Natural killer cell treated with Interleukin-12 subunit alpha and Interleukin-12 subunit beta and Interleukin-15 and Interleukin-18, amount 100 ng/mL, for 72 hours (primary cell): ENCODE results near the gene HES3. TPM values are rescaled to one million over a fixed set of nuclear protein-coding genes. Genes with fewer than 3 reads are reported as not detected.

ENCODE experiments used
- ATAC-seq, 2 donors: fragments of 150-1000 bp; cut with Tn5 transposase in 1 of 2; sonication (Bioruptor Pico), chemical (Tn5 transposase) in 1 of 2; 2 replicates each; pipeline ENCODE4 v1.10.0; 2021
- DNase-seq: peaks from one replicate; pipeline ENCODE4 v3.0.0; 2022; ENCODE audit warnings: low spot score
- H3K27ac Mint-ChIP-seq, 2 donors: 1 replicate in 1 of 2; 2 replicates in 1 of 2; pipeline ENCODE4 v1.8.0; 2022; ENCODE audit warnings: mixed read lengths in 2 of 2, mild to moderate bottlenecking in 1 of 2, moderate library complexity in 1 of 2
- H3K27me3 Mint-ChIP-seq, 2 donors: 1 replicate in 1 of 2; 2 replicates in 1 of 2; pipeline ENCODE4 v1.8.0; 2022; ENCODE audit warnings: mixed read lengths in 2 of 2
- H3K36me3 Mint-ChIP-seq: one replicate; pipeline ENCODE4 v1.8.0; 2022; ENCODE audit warnings: mixed read lengths
- H3K4me1 Mint-ChIP-seq, 2 donors: 1 replicate in 1 of 2; 2 replicates in 1 of 2; pipeline ENCODE4 v1.8.0; 2022; ENCODE audit warnings: low read depth in 2 of 2, mixed read lengths in 2 of 2, mild to moderate bottlenecking in 1 of 2
- H3K4me3 Mint-ChIP-seq: one replicate; pipeline ENCODE4 v1.8.0; 2022; ENCODE audit warnings: mixed read lengths
- H3K9me3 Mint-ChIP-seq: 2 replicates; pipeline ENCODE4 v1.8.0; 2022; ENCODE audit warnings: mixed read lengths
- total RNA-seq, 2 donors: library from RNA; stranded (reverse); gene quantifications; one replicate each; pipeline ENCODE4 v1.2.3, GENCODE V29; 2022

The HES3 gene
- total RNA-seq, 2 donors from 2014 or later = not detected

- Mint-ChIP-seq H3K4me3 (no peak overlapping the region), H3K4me1 (peaks cover 0 to 10% of the 10 kb centered on the region in 2 donors), H3K27ac (no peak overlapping the region), H3K9me3 (no peaks in the 10 kb centered on the region), H3K36me3 (no peaks in the 10 kb centered on the region), H3K27me3 (no peaks in the 10 kb centered on the region)
- DNase-seq = no peak
- no peak for ATAC-seq
These were observed 35.8 kb downstream of the HES3 start for GRCh38 chr1:6279613-6280383.

GRCh38 chr1:6280761-6281451, 36.9 kb downstream of the HES3 start:
- H3K4me3 Mint-ChIP-seq = no peak overlapping the region
- DNase-seq (no peak), ATAC-seq (no peak)
- no peak overlapping the region for H3K27ac Mint-ChIP-seq
- H3K4me1 Mint-ChIP-seq = peaks cover 0 to 10% of the 10 kb centered on the region in 2 donors
- no peaks in the 10 kb centered on the region for H3K9me3 Mint-ChIP-seq
- H3K27me3 Mint-ChIP-seq = no peaks in the 10 kb centered on the region
- H3K36me3 Mint-ChIP-seq = no peaks in the 10 kb centered on the region

- H3K27me3 Mint-ChIP-seq = no peaks in the 10 kb centered on the region
- ATAC-seq (no peak), DNase-seq (no peak)
- no peak overlapping the region for H3K27ac Mint-ChIP-seq
- H3K36me3 Mint-ChIP-seq = no peaks in the 10 kb centered on the region
- H3K9me3 Mint-ChIP-seq = no peaks in the 10 kb centered on the region
- H3K4me3 Mint-ChIP-seq = no peak overlapping the region
- peaks cover 0 to 10% of the 10 kb centered on the region in 2 donors for H3K4me1 Mint-ChIP-seq
These were observed 37.8 kb downstream of the HES3 start for GRCh38 chr1:6281511-6282402.

- H3K27me3 Mint-ChIP-seq = no peaks in the 10 kb centered on the region
These were observed 38.7 kb downstream of the HES3 start for GRCh38 chr1:6282577-6283270.

GRCh38 chr1:6285336-6285735, 41.4 kb downstream of the HES3 start:
- Mint-ChIP-seq H3K36me3 (no peaks in the 10 kb centered on the region), H3K4me3 (no peak overlapping the region), H3K27ac (no peak overlapping the region), H3K9me3 (no peaks in the 10 kb centered on the region), H3K4me1 (peaks cover 7 to 15% of the 10 kb centered on the region in 2 donors), H3K27me3 (no peaks in the 10 kb centered on the region)
- DNase-seq (no peak), ATAC-seq (no peak)

More at GRCh38 chr1:6282577-6283270, 38.7 kb downstream of the HES3 start:
- no peaks in the 10 kb centered on the region for H3K36me3 Mint-ChIP-seq
- DNase-seq = no peak
- no peak overlapping the region for H3K4me3 Mint-ChIP-seq
- ATAC-seq = no peak
- H3K4me1 Mint-ChIP-seq = peaks cover 0 to 7% of the 10 kb centered on the region in 2 donors
- H3K9me3 Mint-ChIP-seq = no peaks in the 10 kb centered on the region
- H3K27ac Mint-ChIP-seq = no peak overlapping the region

GRCh38 chr1:6286266-6286665, 42.3 kb downstream of the HES3 start:
- ATAC-seq = no peak
- Mint-ChIP-seq H3K36me3 (no peaks in the 10 kb centered on the region), H3K27ac (no peak overlapping the region), H3K27me3 (no peaks in the 10 kb centered on the region), H3K4me3 (no peak overlapping the region), H3K9me3 (no peaks in the 10 kb centered on the region), H3K4me1 (peaks cover 14 to 22% of the 10 kb centered on the region in 2 donors)
- DNase-seq = no peak

- no peak for ATAC-seq
These were observed 43.0 kb downstream of the HES3 start for GRCh38 chr1:6287029-6287428.

GRCh38 chr1:6287431-6287886, 43.5 kb downstream of the HES3 start:
- no peak overlapping the region for H3K27ac Mint-ChIP-seq

More at GRCh38 chr1:6287029-6287428, 43.0 kb downstream of the HES3 start:
- H3K4me3 Mint-ChIP-seq = no peak overlapping the region
- no peaks in the 10 kb centered on the region for H3K36me3 Mint-ChIP-seq
- peaks cover 15 to 28% of the 10 kb centered on the region in 2 donors for H3K4me1 Mint-ChIP-seq
- no peak for DNase-seq
- no peak overlapping the region for H3K27ac Mint-ChIP-seq
- no peaks in the 10 kb centered on the region for H3K27me3 Mint-ChIP-seq
- no peaks in the 10 kb centered on the region for H3K9me3 Mint-ChIP-seq

GRCh38 chr1:6288026-6288425, 44.0 kb downstream of the HES3 start:
- Mint-ChIP-seq H3K9me3 (no peaks in the 10 kb centered on the region), H3K4me3 (no peak overlapping the region), H3K27me3 (no peaks in the 10 kb centered on the region), H3K27ac (peak overlapping the region in 1 of 2 donors; percentile 32), H3K4me1 (peaks cover 15 to 26% of the 10 kb centered on the region in 2 donors), H3K36me3 (no peaks in the 10 kb centered on the region)
- ATAC-seq (no peak), DNase-seq (no peak)

More at GRCh38 chr1:6287431-6287886, 43.5 kb downstream of the HES3 start:
- Mint-ChIP-seq H3K9me3 (no peaks in the 10 kb centered on the region), H3K36me3 (no peaks in the 10 kb centered on the region), H3K4me3 (no peak overlapping the region), H3K4me1 (peaks cover 15 to 27% of the 10 kb centered on the region in 2 donors), H3K27me3 (no peaks in the 10 kb centered on the region)
- DNase-seq (no peak), ATAC-seq (no peak)

GRCh38 chr1:6288665-6289064, 44.7 kb downstream of the HES3 start:
- Mint-ChIP-seq H3K4me1 (peaks cover 15 to 32% of the 10 kb centered on the region in 2 donors), H3K9me3 (no peaks in the 10 kb centered on the region), H3K27ac (peak overlapping the region in 1 of 2 donors; percentile 32), H3K27me3 (no peaks in the 10 kb centered on the region), H3K4me3 (no peak overlapping the region), H3K36me3 (no peaks in the 10 kb centered on the region)
- ATAC-seq (no peak), DNase-seq (no peak)

GRCh38 chr1:6292102-6292501, 48.1 kb downstream of the HES3 start:
- H3K4me1 Mint-ChIP-seq = peaks cover 35 to 51% of the 10 kb centered on the region in 2 donors
- ATAC-seq = no peak
- H3K4me3 Mint-ChIP-seq = no peak overlapping the region
- DNase-seq = peak; percentile 54
- no peaks in the 10 kb centered on the region for H3K27me3 Mint-ChIP-seq
- peak overlapping the region in 1 of 2 donors; percentile 87 for H3K27ac Mint-ChIP-seq
- H3K9me3 Mint-ChIP-seq = no peaks in the 10 kb centered on the region
- H3K36me3 Mint-ChIP-seq = no peaks in the 10 kb centered on the region

GRCh38 chr1:6294080-6294889, 50.3 kb downstream of the HES3 start:
- Mint-ChIP-seq H3K4me3 (peak overlapping the region; percentile 76), H3K4me1 (peaks cover 35 to 44% of the 10 kb centered on the region in 2 donors), H3K27me3 (no peaks in the 10 kb centered on the region), H3K27ac (peak overlapping the region; percentile 83 to 87), H3K36me3 (no peaks in the 10 kb centered on the region), H3K9me3 (no peaks in the 10 kb centered on the region)
- DNase-seq = no peak
- ATAC-seq = peak; percentile 82 to 84
